Measurements from ENCODE around the gene ADAMTS17. TPM values are rescaled to one million over a fixed set of nuclear protein-coding genes. Genes with fewer than 3 reads are reported as not detected.

Gene ADAMTS17
- total RNA-seq, 1 experiment from 2014 or later = 7.7 TPM

DNA sequence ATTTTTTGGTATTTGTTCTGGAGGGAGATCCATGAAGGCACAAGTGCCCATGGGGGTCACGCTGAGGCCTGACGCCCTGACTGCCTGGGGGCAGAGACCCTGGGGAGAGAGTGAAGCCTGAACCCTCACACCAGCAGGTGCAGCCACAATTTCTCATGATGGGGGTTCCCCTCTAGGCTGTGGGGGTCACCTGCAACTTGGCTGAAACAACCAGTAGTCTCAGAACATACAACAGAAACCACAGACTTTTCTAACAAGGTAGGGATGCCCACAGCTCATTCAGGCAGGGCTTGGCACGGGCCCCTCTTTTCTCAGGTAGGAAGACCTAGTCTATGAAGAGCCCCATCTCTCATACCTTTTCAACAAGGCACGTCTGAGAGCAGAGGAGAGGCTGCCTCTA is 245.1 kb downstream of the ADAMTS17 start:
- POLR2A ChIA-PET = no interaction called here
- no peaks in the 10 kb centered on the region for H3K36me3 Mint-ChIP-seq (ENCODE audit: insufficient read depth, unreplicated experiment)

DNA sequence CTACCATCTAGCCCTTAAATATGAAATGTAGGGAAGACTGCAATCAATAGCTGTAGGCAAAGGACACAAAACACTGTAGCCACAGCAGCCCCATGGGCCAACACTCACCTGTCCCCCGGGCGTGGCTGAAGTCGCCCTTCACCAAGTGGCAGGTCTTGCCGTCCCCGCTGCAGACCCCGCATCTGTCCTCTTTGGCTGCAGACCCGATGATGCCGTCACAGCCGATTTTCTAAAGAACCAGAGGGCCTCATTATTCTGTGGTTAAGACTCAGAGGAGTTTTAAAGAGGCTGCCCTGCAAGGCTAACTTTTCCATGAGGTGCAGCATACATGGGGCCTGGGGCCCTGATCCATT is 245.6 kb downstream of the ADAMTS17 start:
- CTCF ChIA-PET = interaction anchor here (1.3 kb wide), 1 partner anchor 243 kb away, joined by 3 read pairs; no protein-coding TSS in a partner anchor
- no peaks in the 10 kb centered on the region for H3K36me3 Mint-ChIP-seq (ENCODE audit: insufficient read depth, unreplicated experiment)
- intact Hi-C loops (cut with micrococcal nuclease) = no loop called here
- POLR2A ChIA-PET = interaction anchor here (0.5 kb wide), 1 partner anchor 134 kb away, joined by 3 read pairs; no protein-coding TSS in a partner anchor
- BruUV-seq (replicated peaks) = no TSS peak
- H3K9me3 Mint-ChIP-seq (ENCODE audit: unreplicated experiment) = no peaks in the 10 kb centered on the region
- H3K27ac Mint-ChIP-seq (ENCODE audit: low read depth, unreplicated experiment) = no peak overlapping the region
- TF ChIP-seq, protein P1, sequence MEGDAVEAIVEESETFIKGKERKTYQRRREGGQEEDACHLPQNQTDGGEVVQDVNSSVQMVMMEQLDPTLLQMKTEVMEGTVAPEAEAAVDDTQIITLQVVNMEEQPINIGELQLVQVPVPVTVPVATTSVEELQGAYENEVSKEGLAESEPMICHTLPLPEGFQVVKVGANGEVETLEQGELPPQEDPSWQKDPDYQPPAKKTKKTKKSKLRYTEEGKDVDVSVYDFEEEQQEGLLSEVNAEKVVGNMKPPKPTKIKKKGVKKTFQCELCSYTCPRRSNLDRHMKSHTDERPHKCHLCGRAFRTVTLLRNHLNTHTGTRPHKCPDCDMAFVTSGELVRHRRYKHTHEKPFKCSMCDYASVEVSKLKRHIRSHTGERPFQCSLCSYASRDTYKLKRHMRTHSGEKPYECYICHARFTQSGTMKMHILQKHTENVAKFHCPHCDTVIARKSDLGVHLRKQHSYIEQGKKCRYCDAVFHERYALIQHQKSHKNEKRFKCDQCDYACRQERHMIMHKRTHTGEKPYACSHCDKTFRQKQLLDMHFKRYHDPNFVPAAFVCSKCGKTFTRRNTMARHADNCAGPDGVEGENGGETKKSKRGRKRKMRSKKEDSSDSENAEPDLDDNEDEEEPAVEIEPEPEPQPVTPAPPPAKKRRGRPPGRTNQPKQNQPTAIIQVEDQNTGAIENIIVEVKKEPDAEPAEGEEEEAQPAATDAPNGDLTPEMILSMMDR (IDR thresholded peaks at IDR 0.05; ENCODE audit: unreplicated experiment) = no peak
- H3K4me1 Mint-ChIP-seq (ENCODE audit: insufficient read depth, unreplicated experiment) = peaks cover 9% of the 10 kb centered on the region
- no peaks in the 10 kb centered on the region for H3K27me3 Mint-ChIP-seq (ENCODE audit: insufficient read depth, unreplicated experiment)
- DNase-seq (ENCODE audit: unreplicated experiment) = no peak
- H3K4me3 Mint-ChIP-seq (ENCODE audit: unreplicated experiment) = no peak overlapping the region

More for the DNA sequence above, 245.1 kb downstream of the ADAMTS17 start:
- TF ChIP-seq, protein P1 (IDR thresholded peaks at IDR 0.05; ENCODE audit: unreplicated experiment) = no peak
- CTCF ChIA-PET = interaction anchor here (0.6 kb wide), 1 partner anchor 54 kb away, joined by 4 read pairs; no protein-coding TSS in a partner anchor
- Mint-ChIP-seq H3K4me3 (ENCODE audit: unreplicated experiment) (no peak overlapping the region), H3K27ac (ENCODE audit: low read depth, unreplicated experiment) (no peak overlapping the region), H3K9me3 (ENCODE audit: unreplicated experiment) (no peaks in the 10 kb centered on the region), H3K27me3 (ENCODE audit: insufficient read depth, unreplicated experiment) (no peaks in the 10 kb centered on the region), H3K4me1 (ENCODE audit: insufficient read depth, unreplicated experiment) (peaks cover 9% of the 10 kb centered on the region)
- BruUV-seq (replicated peaks) = no TSS peak
- no peak for DNase-seq (ENCODE audit: unreplicated experiment)
- intact Hi-C loops (cut with micrococcal nuclease) = no loop called here

DNA sequence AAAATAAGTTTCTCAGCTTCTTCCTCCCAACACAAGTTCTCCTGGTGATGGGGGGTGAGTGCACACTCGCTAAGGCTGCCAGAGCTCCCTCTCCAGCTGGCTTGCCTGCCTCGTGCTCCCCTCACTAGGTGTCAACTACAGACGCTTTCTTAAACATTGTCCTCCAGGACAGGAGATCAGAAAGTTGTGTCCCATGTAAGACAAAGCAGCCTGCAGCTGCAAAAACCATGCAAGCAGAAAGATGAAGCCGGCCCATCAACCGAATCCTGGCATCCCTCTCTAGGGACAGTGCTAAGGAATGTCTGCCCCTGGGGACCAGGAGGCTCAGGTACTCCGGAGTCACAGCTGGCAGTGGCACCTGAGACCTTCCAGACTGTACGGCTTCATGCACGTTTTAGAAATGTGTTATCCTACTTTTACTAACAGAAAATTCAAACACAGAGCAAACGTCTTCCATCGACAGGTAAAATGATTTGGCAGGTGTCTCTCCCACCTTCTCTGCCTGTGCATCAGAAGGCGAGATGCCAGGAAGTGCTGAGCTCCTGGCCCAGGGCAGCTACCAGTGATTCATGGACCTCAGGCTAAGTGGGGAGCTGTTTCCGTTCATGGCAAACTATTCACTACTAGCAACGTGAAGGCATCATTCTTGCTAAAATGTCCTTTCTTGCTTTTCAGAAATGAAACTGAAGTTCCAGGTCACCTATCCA is 246.1 kb downstream of the ADAMTS17 start:
- TF ChIP-seq, protein P1 (IDR thresholded peaks at IDR 0.05; ENCODE audit: unreplicated experiment) = no peak
- intact Hi-C loops (cut with micrococcal nuclease) = no loop called here
- POLR2A ChIA-PET = interaction anchor here (0.5 kb wide), 1 partner anchor 135 kb away, joined by 3 read pairs; no protein-coding TSS in a partner anchor
- peaks cover 9% of the 10 kb centered on the region for H3K4me1 Mint-ChIP-seq (ENCODE audit: insufficient read depth, unreplicated experiment)
- H3K9me3 Mint-ChIP-seq (ENCODE audit: unreplicated experiment) = no peaks in the 10 kb centered on the region
- H3K36me3 Mint-ChIP-seq (ENCODE audit: insufficient read depth, unreplicated experiment) = no peaks in the 10 kb centered on the region
- CTCF ChIA-PET = interaction anchor here (1.3 kb wide), 1 partner anchor 243 kb away, joined by 3 read pairs; no protein-coding TSS in a partner anchor
- no peaks in the 10 kb centered on the region for H3K27me3 Mint-ChIP-seq (ENCODE audit: insufficient read depth, unreplicated experiment)
- no TSS peak for BruUV-seq (replicated peaks)
- no peak overlapping the region for H3K27ac Mint-ChIP-seq (ENCODE audit: low read depth, unreplicated experiment)
- H3K4me3 Mint-ChIP-seq (ENCODE audit: unreplicated experiment) = no peak overlapping the region
- peak; percentile 57 for DNase-seq (ENCODE audit: unreplicated experiment)

DNA sequence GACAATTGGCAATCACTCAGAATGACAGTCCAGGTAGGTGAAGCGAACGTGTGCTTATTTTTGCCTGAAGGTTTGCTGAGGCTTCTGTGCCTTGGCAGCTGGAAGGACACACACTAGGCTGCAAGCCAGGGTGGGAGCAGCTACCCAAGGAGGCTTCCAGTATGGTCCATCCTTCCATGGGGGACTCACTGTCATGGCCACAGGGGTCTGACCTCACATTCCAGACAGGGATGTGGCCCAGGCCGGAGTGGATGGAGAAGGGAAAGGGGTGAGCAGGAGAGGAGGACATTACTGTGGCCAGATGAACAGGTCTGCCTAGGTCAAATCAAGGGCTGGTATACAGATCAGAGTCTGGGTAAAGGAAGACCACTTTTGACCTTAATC is 247.7 kb downstream of the ADAMTS17 start:
- BruUV-seq (replicated peaks) = no TSS peak
- no peak overlapping the region for H3K4me3 Mint-ChIP-seq (ENCODE audit: unreplicated experiment)
- H3K4me1 Mint-ChIP-seq (ENCODE audit: insufficient read depth, unreplicated experiment) = peaks cover 9% of the 10 kb centered on the region
- POLR2A ChIA-PET = interaction anchor here (0.6 kb wide), 1 partner anchor 15 kb away, joined by 3 read pairs; no protein-coding TSS in a partner anchor
- TF ChIP-seq, protein P1 (IDR thresholded peaks at IDR 0.05; ENCODE audit: unreplicated experiment) = no peak
- DNase-seq (ENCODE audit: unreplicated experiment) = no peak
- no peaks in the 10 kb centered on the region for H3K27me3 Mint-ChIP-seq (ENCODE audit: insufficient read depth, unreplicated experiment)
- no peak overlapping the region for H3K27ac Mint-ChIP-seq (ENCODE audit: low read depth, unreplicated experiment)
- intact Hi-C loops (cut with micrococcal nuclease) = no loop called here
- CTCF ChIA-PET = no interaction called here
- H3K36me3 Mint-ChIP-seq (ENCODE audit: insufficient read depth, unreplicated experiment) = no peaks in the 10 kb centered on the region
- no peaks in the 10 kb centered on the region for H3K9me3 Mint-ChIP-seq (ENCODE audit: unreplicated experiment)

Measured in MCF 10A (cell line).